Erythroblast (primary cell): ENCODE results near the gene ZFP36L1.
A peak's percentile ranks its signal among the peaks of the same experiment; 100 is the strongest.
"Not testable (repeated sequence)": the region's sequence is repeated elsewhere in the genome, so short reads cannot be mapped to it uniquely, and the experiment has no call there.

Experiments used
- DNase-seq, 2 experiments: peaks; one replicate each; lab custom pipeline; 2025; lab: John Stamatoyannopoulos, UW
- GATA1 ChIP-seq: IDR thresholded peaks from 2 replicates; pipeline ENCODE4 v1.6.1; 2011; ENCODE audit warnings: low read depth, mild to moderate bottlenecking, control low read depth, low read length, moderate library complexity
- POLR2A ChIP-seq: IDR thresholded peaks from 2 replicates; pipeline ENCODE4 v1.6.1; 2011; ENCODE audit warnings: mild to moderate bottlenecking, low read length

The ZFP36L1 gene

GRCh38 chr14:68766299-68767247 lies 26.3 kb downstream of the ZFP36L1 start:
- no peak for TF ChIP-seq POLR2A
- TF ChIP-seq GATA1 = no peak
- no peak for DNase-seq

DNA sequence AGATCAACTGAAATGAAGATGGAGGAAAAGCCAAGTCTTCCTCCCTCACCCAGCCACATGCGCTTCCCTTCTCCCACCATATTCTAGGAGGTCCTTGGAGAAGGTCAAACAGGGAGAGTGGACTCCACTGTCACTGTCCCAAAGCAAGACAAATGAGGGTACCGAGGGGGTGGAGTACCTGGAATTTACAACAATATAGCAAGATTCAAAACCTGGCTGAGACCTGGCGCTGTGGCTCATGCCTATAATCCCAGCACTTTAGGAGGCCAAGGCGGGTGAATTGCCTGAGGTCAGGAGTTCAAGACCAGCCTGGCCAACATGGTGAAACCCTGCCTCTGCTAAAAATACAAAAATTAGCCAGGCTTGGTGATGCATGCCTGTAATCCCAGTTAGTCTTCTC lies 29.0 kb downstream of the ZFP36L1 start:
- DNase-seq = not testable (repeated sequence)

DNA sequence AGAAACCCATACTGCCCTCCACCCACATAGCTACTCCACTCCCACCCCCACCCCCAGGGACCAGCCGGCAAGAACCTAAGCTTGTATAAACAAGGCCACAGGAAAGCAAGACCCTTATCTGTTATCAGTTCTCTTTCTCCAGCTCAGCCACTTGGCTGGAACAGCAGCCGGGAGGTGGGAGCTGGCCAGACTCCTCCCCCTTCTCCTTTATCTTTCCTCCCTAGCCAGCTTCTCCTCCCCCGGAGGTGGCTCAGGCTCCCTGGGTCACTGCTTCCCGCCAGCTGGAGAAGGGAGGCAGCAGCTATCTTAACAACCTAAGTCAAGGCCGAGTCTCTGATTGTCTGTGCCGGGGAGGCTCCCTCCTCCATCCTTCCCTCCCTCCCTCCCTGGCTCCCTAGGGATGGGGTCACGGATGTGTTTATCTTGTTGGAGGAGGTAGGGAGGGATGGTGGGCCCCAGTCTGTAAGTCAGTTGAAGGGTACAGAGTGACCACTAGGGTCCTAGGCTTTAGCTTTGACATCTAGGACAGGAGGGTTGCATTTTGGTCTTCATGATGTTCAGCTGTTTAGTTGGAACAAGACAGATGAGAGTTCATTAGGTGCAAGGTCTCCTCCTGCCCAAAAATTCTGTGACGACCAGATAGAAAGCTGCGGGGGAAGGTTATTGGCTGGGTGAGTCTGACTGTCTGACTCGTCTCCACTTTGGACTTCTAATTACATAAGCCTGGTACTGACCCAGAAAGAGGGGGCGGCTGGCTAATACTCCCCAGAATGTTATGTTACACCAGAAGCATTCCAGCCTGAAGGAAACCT lies 29.7 kb downstream of the ZFP36L1 start:
- DNase-seq = peak; percentile 73 to 78
- TF ChIP-seq POLR2A = no peak
- no peak for TF ChIP-seq GATA1

DNA sequence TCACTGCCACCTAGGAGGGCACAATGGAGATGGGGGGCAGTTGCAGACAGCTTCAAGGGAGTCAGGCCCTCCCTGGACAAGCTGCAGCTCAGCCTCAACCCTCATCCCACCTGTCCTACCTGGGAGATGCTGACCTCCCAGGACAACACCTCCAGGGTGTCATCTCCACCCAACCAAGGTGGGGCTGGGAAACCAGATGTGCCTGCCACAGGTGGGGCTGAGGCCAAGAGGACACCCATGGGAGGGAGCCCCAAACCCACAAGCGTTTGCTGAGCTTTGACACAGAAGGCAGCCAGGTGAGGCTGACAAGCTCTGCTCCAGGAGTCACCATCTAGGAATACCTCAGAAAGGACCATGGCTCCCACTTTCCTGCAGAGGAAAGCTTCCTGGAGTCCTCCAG lies 31.5 kb downstream of the ZFP36L1 start:
- TF ChIP-seq GATA1 (no peak), POLR2A (no peak)
- no peak for DNase-seq

- no peak for TF ChIP-seq POLR2A
- TF ChIP-seq GATA1 = no peak
These were observed 32.1 kb downstream of the ZFP36L1 start for GRCh38 chr14:68760761-68761160.

DNA sequence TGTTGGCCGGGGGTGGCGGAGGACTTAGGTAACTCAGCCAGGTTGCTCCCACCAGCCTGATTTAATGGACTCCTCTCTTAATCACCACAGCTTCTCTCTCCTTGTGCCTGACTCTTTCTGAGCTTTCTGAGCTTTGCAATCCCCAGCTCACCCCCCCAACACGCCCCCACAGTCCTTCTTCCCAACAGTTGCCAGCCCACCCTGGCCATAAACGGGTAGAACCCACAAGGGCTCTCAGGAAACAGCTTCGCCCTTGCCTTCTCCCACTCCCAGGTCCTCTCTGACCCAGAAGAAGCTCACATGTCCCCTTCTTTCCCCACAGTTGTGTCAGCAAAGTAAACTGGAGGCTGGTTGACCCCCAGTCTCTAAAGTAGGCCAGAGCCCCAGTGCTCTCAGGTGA lies 32.9 kb downstream of the ZFP36L1 start:
- TF ChIP-seq GATA1 (no peak), POLR2A (no peak)

More at GRCh38 chr14:68760761-68761160, 32.1 kb downstream of the ZFP36L1 start:
- no peak for DNase-seq

GRCh38 chr14:68759017-68759560 lies 33.8 kb downstream of the ZFP36L1 start:
- peak; percentile 31 to 50 for DNase-seq
- TF ChIP-seq POLR2A (no peak), GATA1 (no peak)

More for the DNA sequence above, 32.9 kb downstream of the ZFP36L1 start:
- DNase-seq = no peak

GRCh38 chr14:68758301-68758700 lies 34.6 kb downstream of the ZFP36L1 start:
- TF ChIP-seq GATA1 (peak; percentile 20), POLR2A (peak; percentile 16)
- DNase-seq = peak; percentile 84 to 94

GRCh38 chr14:68757618-68758081 lies 35.2 kb downstream of the ZFP36L1 start:
- DNase-seq = peak; percentile 42 to 57

GRCh38 chr14:68756734-68757133 lies 36.1 kb downstream of the ZFP36L1 start:
- TF ChIP-seq POLR2A = no peak
- TF ChIP-seq GATA1 = no peak
- no peak for DNase-seq

More at GRCh38 chr14:68757618-68758081, 35.2 kb downstream of the ZFP36L1 start:
- TF ChIP-seq GATA1 (no peak), POLR2A (no peak)

- TF ChIP-seq POLR2A = no peak
- TF ChIP-seq GATA1 = no peak
- no peak for DNase-seq
These were observed 36.8 kb downstream of the ZFP36L1 start for GRCh38 chr14:68756000-68756481.

DNA sequence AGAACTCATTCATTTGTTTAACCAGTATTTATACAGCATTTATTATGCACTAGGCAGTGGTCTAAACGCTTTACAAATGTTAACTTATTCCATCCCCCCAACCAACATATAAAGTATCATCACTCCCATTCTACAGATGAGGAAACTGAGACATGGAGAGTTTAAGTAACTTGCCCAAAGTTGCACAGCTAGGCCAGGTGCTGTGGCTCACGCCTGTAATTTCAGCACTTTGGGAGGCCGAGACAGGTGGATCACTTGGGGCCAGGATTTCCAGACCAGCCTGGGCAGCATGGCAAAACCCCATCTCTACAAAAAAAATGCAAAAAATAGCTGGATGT lies 37.9 kb downstream of the ZFP36L1 start:
- TF ChIP-seq GATA1 (no peak), POLR2A (no peak)
- DNase-seq = no peak

DNA sequence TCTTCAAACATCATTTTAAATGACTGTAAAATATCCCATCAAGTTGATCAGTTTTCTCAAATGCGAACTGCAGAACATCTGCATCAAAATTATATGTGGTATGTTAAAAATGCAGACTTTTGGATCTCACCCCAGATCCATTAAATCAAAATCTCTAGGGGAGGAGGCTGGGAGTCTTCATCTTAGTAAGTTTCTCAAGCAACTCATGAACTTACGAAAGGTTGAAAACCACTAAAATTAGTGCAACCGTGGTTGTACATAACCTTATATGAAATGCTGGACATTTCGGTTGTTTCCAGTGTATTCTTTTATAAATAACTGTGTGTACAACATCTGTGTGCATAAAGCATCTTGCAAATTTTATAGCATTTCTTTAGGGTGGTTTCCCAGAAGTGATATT lies 39.2 kb downstream of the ZFP36L1 start:
- TF ChIP-seq GATA1 = no peak
- TF ChIP-seq POLR2A = no peak

GRCh38 chr14:68752271-68753006 lies 40.4 kb downstream of the ZFP36L1 start:
- no peak for DNase-seq
- no peak for TF ChIP-seq GATA1
- TF ChIP-seq POLR2A = no peak

More for the DNA sequence above, 39.2 kb downstream of the ZFP36L1 start:
- DNase-seq = no peak
